ENCODE measurements around the gene PFDN1. TPM values are rescaled to one million over a fixed set of nuclear protein-coding genes. Genes with fewer than 3 reads are reported as not detected.

The PFDN1 gene
- total and polyA plus RNA-seq, 2 experiments from 2014 or later = 84.1 to 98.0 TPM

- H3K9me2 ChIP-seq (replicated peaks; ENCODE audit: insufficient read depth) = no peaks in the 10 kb centered on the region
- H3K79me2 ChIP-seq = no peaks in the 10 kb centered on the region
- no peaks in the 10 kb centered on the region for H3K36me3 ChIP-seq (replicated peaks; ENCODE audit: insufficient read depth, low read depth)
- H3K4me1 ChIP-seq (ENCODE audit: insufficient read depth) = no peaks in the 10 kb centered on the region
- no peak overlapping the region for H3K4me2 ChIP-seq
- no peaks in the 10 kb centered on the region for H3K27me3 ChIP-seq
- no peak for TF ChIP-seq EZH2 (IDR thresholded peaks at IDR 0.05; ENCODE audit: borderline replicate concordance)
- no peak for TF ChIP-seq CTCF (IDR thresholded peaks at IDR 0.05; ENCODE audit: poor library complexity)
- no peak for TF ChIP-seq EZH2phosphoT487 (IDR thresholded peaks at IDR 0.05; ENCODE audit: low read depth, severe bottlenecking, unreplicated experiment)
- no peaks in the 10 kb centered on the region for H3K9me3 ChIP-seq (ENCODE audit: low read depth)
- DNase-seq (ENCODE audit: low spot score) = no peak
- H4K20me1 ChIP-seq (ENCODE audit: insufficient read depth, poor library complexity, severe bottlenecking) = no peaks in the 10 kb centered on the region
- 86% methylated on average over 4 of the region's 4 CpGs for WGBS (ENCODE audit: low lambda C conversion rate, missing lambda C conversion rate)
- H3K4me3 ChIP-seq = no peak overlapping the region
- H2AFZ ChIP-seq = no peak overlapping the region
- H3K27ac ChIP-seq = no peak overlapping the region
Observed at GRCh38 chr5:140339636-140340035, 36.7 kb upstream of the PFDN1 start.

- Histone ChIP-seq H3K9me3 (ENCODE audit: low read depth) (no peaks in the 10 kb centered on the region), H3K36me3 (replicated peaks; ENCODE audit: insufficient read depth, low read depth) (no peaks in the 10 kb centered on the region), H3K4me2 (no peak overlapping the region), H3K4me3 (no peak overlapping the region), H2AFZ (no peak overlapping the region), H3K4me1 (ENCODE audit: insufficient read depth) (no peaks in the 10 kb centered on the region), H3K9me2 (replicated peaks; ENCODE audit: insufficient read depth) (no peaks in the 10 kb centered on the region), H3K27me3 (no peaks in the 10 kb centered on the region), H3K79me2 (no peaks in the 10 kb centered on the region), H3K27ac (no peak overlapping the region), H4K20me1 (ENCODE audit: insufficient read depth, poor library complexity, severe bottlenecking) (no peaks in the 10 kb centered on the region)
- no peak for DNase-seq (ENCODE audit: low spot score)
- 90% methylated on average over 2 of the region's 2 CpGs for WGBS (ENCODE audit: low lambda C conversion rate, missing lambda C conversion rate)
- no peak for TF ChIP-seq EZH2phosphoT487 (IDR thresholded peaks at IDR 0.05; ENCODE audit: low read depth, severe bottlenecking, unreplicated experiment)
- TF ChIP-seq CTCF (IDR thresholded peaks at IDR 0.05; ENCODE audit: poor library complexity) = no peak
- TF ChIP-seq EZH2 (IDR thresholded peaks at IDR 0.05; ENCODE audit: borderline replicate concordance) = no peak
Observed at GRCh38 chr5:140338908-140339307, 36.0 kb upstream of the PFDN1 start.

GRCh38 chr5:140338336-140338735 is 35.4 kb upstream of the PFDN1 start:
- Histone ChIP-seq H3K79me2 (no peaks in the 10 kb centered on the region), H3K36me3 (replicated peaks; ENCODE audit: insufficient read depth, low read depth) (no peaks in the 10 kb centered on the region), H3K9me3 (ENCODE audit: low read depth) (no peaks in the 10 kb centered on the region), H3K9me2 (replicated peaks; ENCODE audit: insufficient read depth) (no peaks in the 10 kb centered on the region), H4K20me1 (ENCODE audit: insufficient read depth, poor library complexity, severe bottlenecking) (no peaks in the 10 kb centered on the region), H3K27ac (no peak overlapping the region), H3K4me3 (no peak overlapping the region), H3K4me1 (ENCODE audit: insufficient read depth) (no peaks in the 10 kb centered on the region), H2AFZ (no peak overlapping the region), H3K27me3 (no peaks in the 10 kb centered on the region), H3K4me2 (no peak overlapping the region)
- no peak for TF ChIP-seq CTCF (IDR thresholded peaks at IDR 0.05; ENCODE audit: poor library complexity)
- no peak for TF ChIP-seq EZH2 (IDR thresholded peaks at IDR 0.05; ENCODE audit: borderline replicate concordance)
- TF ChIP-seq EZH2phosphoT487 (IDR thresholded peaks at IDR 0.05; ENCODE audit: low read depth, severe bottlenecking, unreplicated experiment) = no peak
- no peak for DNase-seq (ENCODE audit: low spot score)
- WGBS (ENCODE audit: low lambda C conversion rate, missing lambda C conversion rate) = 64% methylated on average over 3 of the region's 3 CpGs

DNA sequence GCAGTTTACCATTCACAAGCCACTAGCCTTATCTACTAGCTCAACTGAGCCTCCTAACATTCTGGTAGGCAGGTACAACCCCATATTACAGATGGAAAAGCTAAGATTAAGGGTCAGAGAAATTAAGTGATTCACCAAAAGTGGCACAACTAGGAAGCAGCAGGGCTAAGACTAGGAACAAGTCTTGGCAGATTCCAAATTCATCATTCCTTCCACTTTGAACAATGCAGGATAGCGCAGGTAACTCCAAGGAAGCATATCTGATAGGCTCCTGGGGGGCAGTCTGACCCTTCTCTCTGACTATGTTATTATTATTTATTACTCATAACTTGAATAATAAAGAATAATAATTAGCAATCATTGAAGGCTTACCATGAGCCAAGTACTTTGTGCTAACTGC is 35.0 kb upstream of the PFDN1 start:
- no peak for TF ChIP-seq CTCF (IDR thresholded peaks at IDR 0.05; ENCODE audit: poor library complexity)
- no peak for TF ChIP-seq EZH2phosphoT487 (IDR thresholded peaks at IDR 0.05; ENCODE audit: low read depth, severe bottlenecking, unreplicated experiment)
- no peak for TF ChIP-seq EZH2 (IDR thresholded peaks at IDR 0.05; ENCODE audit: borderline replicate concordance)
- Histone ChIP-seq H3K27me3 (no peaks in the 10 kb centered on the region), H3K36me3 (replicated peaks; ENCODE audit: insufficient read depth, low read depth) (no peaks in the 10 kb centered on the region), H4K20me1 (ENCODE audit: insufficient read depth, poor library complexity, severe bottlenecking) (no peaks in the 10 kb centered on the region), H3K4me2 (no peak overlapping the region), H3K9me2 (replicated peaks; ENCODE audit: insufficient read depth) (no peaks in the 10 kb centered on the region), H3K27ac (no peak overlapping the region), H3K4me1 (ENCODE audit: insufficient read depth) (no peaks in the 10 kb centered on the region), H3K79me2 (no peaks in the 10 kb centered on the region), H2AFZ (no peak overlapping the region), H3K4me3 (no peak overlapping the region), H3K9me3 (ENCODE audit: low read depth) (no peaks in the 10 kb centered on the region)
- no peak for DNase-seq (ENCODE audit: low spot score)
- WGBS (ENCODE audit: low lambda C conversion rate, missing lambda C conversion rate) = 96% methylated on average over 1 of the region's 1 CpG

All from hepatocyte (in vitro differentiated cells).